A549 (cell line): ENCODE measurements around the gene ARID3A.

ENCODE experiments used
- BHLHE40 ChIP-seq: IDR thresholded peaks from 2 replicates; pipeline ENCODE4 v1.6.1; 2012; ENCODE audit warnings: low read depth, low read length, inconsistent platforms
- POLR2A ChIP-seq: IDR thresholded peaks from 2 replicates; pipeline ENCODE4 v1.6.1; 2012; ENCODE audit warnings: mild to moderate bottlenecking, low read length
- SREBF2 ChIP-seq: fragments of 450-650 bp; IDR thresholded peaks from 2 replicates; pipeline ENCODE4 v1.6.1; 2014; ENCODE audit warnings: mild to moderate bottlenecking, moderate library complexity
- TF ChIP-seq, protein P1 (sequence below): fragments of 200-600 bp; sonication (generic); IDR thresholded peaks from 2 replicates; pipeline ENCODE4 v1.6.1; 2016; ENCODE audit warnings: antibody characterized with exemption, mild to moderate bottlenecking, moderate library complexity
- TF ChIP-seq, protein P2 (sequence below): fragments of >200 bp; sonication (Bioruptor Twin); formaldehyde crosslinking; IDR thresholded peaks from 3 replicates; pipeline ENCODE4 v1.5.1; 2016

DNA sequence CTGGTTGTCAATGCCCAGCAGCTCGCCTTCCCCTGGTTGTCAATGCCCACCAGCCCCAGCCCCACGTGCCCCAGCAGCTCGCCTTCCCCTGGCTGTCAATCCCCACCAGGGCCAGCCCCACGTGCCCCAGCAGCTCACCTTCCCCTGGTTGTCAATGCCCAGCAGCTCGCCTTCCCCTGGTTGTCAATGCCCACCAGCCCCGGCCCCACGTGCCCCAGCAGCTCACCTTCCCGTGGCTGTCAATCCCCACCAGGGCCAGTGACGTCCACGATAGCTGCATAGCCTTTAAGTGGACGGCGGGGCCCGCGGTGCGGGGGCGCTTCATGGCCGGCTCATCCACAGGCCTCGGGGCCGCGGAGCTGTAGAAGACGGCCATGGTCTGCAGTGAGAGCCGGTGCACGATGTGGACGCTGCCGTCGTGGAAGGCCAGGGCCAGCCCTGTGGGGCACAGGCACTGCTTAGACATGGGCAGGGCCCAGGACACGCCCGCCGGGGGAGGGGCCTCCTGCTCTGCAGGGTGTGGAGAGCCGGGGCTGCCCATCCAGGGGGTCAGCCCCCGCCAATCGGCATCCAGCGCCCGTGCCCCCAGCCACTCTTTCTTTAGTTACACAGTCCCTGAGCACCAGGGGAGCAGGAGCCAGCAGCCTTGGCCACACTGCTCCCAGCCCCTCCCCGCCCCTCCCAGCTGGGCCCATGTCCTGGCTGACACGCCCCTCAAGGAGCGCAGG lies 46.0 kb upstream of the ARID3A start:
- TF ChIP-seq, protein P1, sequence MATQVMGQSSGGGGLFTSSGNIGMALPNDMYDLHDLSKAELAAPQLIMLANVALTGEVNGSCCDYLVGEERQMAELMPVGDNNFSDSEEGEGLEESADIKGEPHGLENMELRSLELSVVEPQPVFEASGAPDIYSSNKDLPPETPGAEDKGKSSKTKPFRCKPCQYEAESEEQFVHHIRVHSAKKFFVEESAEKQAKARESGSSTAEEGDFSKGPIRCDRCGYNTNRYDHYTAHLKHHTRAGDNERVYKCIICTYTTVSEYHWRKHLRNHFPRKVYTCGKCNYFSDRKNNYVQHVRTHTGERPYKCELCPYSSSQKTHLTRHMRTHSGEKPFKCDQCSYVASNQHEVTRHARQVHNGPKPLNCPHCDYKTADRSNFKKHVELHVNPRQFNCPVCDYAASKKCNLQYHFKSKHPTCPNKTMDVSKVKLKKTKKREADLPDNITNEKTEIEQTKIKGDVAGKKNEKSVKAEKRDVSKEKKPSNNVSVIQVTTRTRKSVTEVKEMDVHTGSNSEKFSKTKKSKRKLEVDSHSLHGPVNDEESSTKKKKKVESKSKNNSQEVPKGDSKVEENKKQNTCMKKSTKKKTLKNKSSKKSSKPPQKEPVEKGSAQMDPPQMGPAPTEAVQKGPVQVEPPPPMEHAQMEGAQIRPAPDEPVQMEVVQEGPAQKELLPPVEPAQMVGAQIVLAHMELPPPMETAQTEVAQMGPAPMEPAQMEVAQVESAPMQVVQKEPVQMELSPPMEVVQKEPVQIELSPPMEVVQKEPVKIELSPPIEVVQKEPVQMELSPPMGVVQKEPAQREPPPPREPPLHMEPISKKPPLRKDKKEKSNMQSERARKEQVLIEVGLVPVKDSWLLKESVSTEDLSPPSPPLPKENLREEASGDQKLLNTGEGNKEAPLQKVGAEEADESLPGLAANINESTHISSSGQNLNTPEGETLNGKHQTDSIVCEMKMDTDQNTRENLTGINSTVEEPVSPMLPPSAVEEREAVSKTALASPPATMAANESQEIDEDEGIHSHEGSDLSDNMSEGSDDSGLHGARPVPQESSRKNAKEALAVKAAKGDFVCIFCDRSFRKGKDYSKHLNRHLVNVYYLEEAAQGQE: no peak
- TF ChIP-seq BHLHE40 (no peak), POLR2A (no peak), SREBF2 (no peak)
- TF ChIP-seq, protein P2, sequence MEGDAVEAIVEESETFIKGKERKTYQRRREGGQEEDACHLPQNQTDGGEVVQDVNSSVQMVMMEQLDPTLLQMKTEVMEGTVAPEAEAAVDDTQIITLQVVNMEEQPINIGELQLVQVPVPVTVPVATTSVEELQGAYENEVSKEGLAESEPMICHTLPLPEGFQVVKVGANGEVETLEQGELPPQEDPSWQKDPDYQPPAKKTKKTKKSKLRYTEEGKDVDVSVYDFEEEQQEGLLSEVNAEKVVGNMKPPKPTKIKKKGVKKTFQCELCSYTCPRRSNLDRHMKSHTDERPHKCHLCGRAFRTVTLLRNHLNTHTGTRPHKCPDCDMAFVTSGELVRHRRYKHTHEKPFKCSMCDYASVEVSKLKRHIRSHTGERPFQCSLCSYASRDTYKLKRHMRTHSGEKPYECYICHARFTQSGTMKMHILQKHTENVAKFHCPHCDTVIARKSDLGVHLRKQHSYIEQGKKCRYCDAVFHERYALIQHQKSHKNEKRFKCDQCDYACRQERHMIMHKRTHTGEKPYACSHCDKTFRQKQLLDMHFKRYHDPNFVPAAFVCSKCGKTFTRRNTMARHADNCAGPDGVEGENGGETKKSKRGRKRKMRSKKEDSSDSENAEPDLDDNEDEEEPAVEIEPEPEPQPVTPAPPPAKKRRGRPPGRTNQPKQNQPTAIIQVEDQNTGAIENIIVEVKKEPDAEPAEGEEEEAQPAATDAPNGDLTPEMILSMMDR: no peak
